CD1c-positive myeloid dendritic cell (primary cell): ENCODE data around the gene RALGPS1.

Experiments used
- DNase-seq: peaks from one replicate; pipeline ENCODE4 v3.0.0-alpha.2; 2016; ENCODE audit errors: extremely low spot score

RALGPS1 gene

DNA sequence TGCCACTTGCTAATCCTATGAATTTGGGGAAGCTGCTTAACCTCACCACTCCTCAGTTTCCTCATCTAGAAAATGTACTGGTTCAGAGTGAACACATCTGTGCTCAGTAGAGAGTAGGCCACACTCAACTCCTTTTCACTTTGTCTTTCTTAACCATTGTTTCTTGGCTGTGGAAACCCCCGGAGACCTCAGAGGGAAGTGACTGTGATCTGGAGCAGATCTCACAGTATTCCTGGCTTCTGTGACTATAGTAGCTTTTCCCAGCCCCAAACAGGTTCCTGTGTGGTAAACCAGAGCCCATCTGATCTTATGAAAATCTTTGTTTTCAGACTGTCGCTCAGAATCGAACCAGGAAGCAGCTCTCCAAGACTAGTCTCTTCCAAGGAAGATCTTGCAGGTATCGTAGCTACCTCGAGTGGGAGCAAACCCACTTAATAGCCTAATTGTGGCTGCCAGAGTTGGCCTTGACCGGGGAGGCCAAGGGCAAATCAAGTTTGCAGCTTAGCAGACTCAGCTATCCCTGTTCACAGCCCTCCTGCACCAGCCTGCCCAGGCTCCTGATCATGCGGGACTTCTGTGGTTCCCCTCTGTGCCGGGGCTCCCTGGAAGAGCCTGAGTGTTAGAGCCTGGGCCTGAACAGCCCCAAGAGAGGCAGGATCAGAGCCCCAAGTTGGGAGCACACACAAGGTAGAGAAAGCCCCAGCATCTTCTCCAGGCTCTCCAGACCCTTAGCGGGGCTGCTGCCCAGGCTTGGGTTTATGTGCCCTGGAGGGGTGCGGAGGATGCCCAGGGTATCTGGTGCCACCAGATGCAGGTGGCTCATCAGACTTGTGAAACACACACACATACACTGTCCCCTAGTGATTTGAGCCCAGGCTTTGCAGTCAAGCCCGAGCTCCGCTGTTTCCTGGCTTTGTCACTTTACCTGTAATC, 260.1 kb downstream of the RALGPS1 start:
- DNase-seq, result no peak

DNA sequence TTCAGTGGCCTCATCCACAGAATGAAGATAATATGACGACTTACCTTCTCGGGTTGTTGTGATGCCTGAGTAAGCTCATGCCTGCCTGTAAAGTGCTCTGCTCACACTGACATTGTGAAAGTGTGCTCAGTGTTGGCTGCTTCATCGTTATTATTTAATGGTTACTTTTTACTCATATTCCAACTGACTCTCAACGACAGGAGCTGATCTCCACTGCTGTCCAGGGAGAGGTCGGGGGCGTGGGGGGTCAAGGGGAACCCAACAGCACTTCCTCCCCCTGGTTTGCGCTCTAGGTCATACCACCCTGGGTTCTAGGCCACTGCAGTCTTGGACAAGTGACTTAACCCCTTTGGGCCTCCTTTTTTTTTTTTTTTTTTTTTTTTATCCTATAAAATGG, 260.7 kb downstream of the RALGPS1 start:
- no peak for DNase-seq

DNA sequence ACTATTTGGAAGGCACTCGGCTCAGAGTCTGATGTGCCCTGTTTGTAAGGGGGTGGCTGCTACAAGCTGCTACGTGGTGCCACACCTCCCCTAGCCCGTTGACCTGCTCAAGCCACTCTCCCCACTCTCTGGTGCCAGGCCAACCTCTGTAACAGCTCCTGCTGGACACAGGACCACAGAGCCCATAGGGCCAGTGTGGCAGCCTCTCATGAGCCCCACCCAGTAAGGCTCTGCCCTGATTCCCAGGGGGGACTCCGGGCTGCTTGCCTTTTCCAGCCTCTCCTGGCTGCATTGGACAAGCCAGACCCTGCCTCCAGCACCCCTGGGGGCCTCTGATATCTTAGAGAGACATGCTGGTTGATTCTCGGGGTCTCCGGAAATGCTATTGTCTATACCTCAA, 261.2 kb downstream of the RALGPS1 start:
- DNase-seq, result no peak

DNA sequence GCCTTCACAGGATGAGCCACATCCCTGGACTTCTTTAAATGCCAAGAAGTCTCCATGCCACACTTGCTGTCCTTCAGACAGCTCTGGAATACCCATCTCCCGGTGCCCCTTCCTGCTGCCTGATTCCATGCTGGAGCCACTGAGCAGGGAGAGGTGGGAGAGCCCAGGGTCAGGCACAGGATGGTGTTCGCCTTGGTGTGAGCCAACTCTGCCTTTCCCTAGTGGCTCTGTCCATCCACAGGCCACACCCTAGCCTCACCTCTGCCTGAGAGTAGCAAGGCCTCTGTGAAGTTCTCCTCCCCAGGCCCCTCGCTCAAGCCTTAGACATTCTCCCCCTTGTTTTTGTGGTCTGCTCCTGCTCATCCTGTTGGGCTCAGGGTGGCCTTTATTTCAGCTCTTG, 262.0 kb downstream of the RALGPS1 start:
- DNase-seq, result no peak

DNA sequence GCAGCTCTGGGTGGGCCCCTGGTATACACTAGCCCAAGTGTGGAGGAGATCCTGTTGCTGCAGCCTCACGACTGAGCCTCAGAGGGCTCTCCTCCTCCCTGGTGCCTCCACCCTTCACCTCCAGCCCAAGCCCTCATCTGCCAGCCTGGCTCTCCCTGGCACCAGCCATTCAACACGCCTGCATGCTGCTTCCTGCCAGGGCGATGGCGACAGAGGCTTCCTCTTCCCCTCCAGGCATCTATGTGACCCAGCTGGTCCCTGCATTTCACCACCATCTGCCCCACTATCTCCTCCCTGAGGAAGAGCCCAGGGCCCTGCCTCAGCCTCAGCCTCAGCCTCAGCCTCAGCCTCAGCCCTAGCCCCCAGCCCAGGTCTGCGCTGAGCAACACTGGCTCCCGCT, 262.6 kb downstream of the RALGPS1 start:
- no peak for DNase-seq

DNA sequence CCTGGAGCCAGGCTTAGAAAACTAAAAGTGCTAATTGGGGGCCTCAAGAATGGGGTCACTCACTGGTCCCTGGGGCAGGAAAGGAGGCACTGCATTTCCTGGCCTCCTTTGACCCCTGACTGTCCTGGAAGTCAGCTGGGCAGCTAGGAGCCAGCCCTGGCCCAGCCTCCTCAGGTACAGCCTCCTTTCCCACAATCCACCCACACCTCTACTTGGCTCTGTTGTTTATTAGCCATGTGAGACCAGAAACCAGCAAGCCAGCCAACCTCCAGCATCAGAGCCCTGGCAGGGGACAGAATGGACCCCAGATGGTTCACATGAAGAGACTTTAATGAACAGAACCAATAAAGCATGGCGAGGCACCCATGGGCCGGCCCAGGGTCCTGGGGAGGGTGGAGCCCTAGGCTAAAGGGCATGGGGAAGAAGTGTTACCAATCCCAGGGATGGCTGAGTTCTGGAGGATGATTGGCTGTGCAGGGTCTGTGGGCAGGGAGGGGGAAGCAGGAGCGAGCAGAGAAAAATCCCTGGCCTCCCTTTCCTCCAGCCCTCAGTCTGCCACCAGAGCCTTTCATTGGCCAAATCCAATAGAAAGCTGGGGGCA, 263.2 kb downstream of the RALGPS1 start:
- DNase-seq, result no peak

DNA sequence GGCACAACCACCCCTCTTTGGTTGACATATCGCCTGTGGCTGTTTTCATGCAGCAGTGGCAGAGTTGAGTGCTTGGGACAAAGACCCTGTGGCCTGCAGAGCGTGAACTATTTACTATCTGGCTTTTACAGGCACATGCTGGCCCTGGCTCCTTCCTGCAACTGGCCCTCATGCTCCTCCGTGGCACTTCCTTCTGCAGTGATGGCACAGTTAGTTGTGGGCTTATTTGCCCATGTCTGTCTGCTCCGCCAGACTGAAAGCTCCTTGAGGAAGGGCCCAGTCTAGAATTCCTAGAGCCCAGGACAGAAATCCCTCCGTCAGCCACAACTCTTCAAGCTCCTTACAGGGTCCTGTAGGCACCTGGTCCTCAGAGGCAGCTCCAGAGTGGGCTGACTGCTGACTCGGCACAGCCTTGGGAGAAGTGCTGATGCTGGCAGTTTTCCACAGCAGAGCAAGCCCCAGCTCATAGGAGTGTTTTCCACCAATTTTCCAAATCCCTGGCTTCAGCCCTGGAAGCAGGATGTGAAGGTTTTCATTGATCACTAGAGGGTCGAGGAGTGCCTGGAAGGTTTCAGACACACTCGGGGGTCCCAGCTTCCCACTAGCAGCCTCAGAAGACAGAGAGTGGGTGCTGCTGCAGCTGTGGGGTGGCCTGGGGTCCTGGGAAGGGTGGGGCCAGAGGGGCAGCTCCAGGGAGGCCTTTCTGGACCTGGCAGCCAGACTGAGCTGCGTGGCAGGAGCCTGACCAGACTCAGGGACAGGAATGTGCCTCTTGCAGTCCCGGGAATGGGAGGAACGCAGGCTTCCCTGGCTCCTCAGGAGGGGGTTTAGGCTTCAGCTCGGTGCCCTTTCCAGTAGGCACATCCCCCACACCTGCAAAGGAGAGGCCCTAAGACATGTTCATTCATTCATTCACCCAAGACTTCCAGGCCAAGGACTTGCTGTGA, 264.4 kb downstream of the RALGPS1 start:
- DNase-seq, result no peak

DNA sequence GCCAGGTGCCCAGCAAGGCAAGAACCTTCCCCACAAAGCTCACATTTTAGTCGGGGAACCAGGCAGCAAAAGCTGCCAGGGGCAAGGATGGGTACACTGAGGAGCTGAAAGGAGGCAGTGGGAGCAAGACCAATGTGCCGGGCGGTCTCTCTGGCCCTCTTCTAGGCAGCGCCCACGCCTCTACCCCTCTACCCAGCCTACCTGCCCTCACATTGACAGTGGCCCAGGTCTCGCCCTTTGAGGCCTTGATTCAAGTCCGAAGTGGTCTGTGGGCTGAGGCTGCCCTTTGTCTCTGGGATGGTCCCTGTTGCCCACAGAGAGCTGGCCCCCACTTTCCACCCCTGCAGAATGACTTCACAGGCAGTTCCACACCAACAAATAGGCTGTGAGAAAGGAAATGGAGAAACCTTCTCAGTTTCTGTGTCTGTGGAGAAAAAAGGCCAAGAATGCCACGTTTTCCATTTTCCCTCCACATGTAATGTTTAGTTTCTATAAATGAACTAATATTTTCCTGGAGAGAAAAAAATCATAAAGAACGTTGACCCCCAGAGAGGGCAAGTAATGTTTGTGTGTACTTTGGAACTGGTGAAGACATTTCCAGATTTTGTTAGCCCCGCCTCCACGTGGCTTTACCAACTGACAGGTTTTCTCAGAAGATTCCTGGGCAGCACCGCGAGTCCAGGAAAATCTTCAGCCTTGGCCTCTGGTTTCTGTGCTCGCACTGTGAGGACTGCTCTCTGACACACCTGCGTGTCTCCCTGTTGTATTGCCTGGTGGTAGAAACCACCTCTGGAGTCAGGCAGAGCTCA, 265.3 kb downstream of the RALGPS1 start:
- no peak for DNase-seq

DNA sequence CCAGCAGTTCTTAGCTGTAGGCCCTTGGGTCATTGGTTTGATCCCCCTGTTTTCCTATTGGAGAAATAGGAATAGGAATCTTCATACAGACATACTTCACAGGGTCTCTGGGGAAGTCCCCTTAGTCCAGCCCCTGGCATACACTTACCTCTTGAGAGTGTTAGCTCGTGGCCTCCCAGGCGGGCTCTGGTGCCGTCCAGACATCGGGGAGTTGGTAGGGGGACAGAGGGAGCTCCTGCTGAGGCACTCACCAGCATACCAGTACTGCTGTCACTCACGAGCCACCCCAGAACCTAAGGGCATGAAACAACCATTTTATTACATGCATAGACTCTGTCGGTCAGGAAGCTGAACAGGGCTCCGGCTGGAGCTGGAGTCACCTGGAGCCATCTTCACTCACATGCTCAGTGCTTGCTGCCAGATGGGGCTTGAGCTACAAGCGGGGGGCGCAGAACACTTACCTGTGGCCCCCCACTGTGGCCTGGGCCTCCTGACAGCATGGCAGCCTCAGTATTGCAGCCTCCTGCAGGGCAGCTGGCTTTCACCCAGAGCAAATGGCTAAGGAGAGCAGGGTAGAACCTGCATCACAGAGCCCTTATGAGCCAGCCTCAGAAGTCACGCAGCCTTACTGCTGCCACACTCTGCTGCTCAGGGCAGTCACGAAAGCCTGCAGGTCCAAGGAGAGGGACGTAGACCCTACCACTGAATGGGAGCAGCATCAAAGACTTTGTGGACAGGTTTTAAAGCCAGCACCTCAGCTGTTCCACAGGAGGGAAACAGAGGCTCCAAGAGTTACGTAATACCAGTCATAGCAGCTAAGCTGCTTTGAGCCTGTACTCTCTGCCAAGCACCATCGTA, 266.1 kb downstream of the RALGPS1 start:
- no peak for DNase-seq

DNA sequence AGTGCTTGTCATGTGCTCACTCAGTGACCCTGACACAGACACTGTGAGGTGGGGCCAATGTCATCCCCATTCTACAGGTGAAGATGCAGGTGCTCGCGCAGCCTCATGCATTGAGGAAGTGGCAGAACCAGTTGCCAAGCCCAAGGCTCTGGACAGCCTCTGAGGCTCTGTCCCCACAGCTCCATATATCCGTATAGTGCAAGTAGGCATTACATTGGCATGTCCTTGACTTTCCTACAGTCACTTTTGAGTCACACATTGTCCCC, 266.7 kb downstream of the RALGPS1 start:
- DNase-seq, result no peak

DNA sequence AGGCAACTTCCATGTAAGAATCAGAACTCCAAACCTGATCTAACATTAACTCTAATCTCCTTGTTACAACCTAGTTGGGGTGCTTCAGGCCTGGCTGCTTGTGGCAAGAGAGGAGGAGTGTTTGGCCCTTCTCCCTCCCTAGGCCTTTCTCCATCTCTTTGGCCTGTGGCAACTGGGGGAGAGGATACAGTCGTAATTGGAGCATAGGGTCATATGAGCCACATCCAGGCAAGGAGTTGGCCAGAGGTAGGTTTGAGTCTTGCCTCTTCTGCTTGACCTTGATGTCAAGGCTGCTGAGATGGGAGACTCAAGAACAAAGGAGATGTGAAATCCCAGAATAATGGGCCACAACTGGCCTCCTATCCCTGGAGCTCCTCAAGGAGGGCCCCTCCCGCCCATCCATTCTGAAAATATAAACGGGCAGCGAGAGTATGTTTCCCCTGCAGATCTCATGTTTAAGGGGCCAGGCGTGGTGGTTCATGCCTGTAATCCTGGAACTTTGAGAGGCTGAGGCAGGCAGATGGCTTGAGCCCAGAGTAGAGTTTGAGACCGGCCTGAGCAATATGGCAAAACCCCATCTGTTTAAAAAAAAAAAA, 267.1 kb downstream of the RALGPS1 start:
- no peak for DNase-seq

DNA sequence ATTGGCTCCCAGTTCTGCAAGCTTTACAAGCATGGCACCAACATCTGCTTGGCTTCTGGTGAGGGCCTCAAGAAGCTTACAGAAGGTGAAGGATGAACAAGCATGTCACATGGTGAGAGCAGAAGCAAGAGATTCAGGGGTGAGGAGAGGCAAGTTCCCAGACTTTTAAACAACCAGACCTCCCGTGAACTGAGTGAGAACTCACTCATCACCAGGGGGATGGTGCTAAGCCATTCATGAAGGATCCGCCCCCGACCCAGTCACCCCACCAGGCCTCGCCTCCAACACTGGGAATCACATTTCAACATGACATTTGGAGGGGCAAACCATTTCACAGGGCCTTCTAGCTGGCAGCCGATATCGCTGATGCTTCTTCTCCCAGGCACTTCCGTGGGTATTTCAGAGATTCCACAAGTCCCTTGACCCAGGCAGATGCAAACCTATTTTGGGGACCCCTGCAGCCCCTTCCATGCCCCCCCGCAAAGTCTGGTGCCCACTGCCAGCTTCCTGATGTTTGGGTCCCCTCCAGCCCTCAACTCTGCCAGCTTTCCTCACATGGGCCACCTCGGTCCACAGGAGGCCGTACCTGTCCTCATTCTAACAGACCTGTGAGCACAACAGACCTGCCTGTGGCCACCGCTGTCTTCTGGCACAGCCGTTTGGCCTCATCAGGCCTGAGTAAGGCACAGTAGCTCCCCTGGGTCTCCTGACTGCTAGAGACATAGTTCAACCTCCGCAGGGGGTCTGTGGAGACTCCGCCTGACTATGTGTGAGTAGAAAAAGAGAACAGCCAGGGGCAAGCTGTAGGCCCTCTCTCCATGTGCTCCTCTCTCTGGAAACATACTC, 268.5 kb downstream of the RALGPS1 start:
- DNase-seq, result no peak

DNA sequence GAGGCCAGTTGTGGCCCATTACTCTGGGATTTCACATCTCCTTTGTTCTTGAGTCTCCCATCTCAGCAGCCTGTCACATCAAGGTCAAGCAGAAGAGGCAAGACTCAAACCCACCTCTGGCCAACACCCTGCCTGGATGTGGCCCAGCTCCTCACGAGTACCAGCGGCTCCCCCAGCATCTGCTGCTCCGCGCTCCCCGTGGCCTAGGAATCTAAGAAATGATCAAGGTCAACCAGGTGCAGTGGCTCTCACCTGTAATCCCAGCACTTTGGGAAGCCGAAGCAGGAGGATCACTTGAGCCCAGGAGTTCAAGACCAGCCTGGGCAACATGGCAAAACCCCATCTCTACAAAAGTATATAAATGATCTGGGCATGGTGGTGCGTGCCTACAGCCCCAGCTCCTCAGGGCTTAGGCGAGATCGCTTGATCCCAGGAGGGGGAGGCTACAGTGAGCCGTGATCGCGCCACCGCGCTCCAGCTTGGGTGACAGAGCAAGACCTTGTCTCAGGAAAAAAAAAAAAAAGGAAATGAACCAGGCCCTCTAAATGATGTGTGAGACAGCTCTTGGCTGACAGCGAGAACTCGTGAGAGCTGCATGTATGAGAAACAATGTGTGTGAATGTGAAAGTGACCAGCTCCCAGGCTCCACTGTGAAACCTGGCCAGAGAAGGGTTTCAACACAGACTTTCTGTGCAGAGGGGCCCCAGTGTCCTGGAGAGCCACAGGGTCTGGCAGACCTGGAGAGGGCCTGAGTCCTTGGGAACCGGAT, 269.4 kb downstream of the RALGPS1 start:
- DNase-seq, result no peak

DNA sequence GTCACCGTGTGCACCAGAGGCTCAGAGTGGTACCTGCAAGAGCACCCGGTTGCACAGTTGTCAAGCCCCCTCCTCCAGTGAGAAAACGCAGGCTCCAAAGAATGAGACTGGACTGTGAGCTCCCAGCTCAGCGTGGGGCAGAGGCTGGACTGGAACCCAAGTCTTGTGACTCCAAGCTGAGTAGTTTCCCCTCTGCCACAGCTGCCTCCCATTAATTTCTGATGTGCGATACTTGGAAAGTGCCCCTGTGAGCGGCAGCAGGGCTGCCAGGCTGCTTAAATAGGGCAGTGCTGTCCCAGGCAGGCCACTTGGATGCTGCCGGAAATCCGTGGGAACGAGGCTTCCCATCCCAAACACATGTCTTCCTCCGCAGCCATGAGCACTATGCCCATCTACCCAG, 270.1 kb downstream of the RALGPS1 start:
- DNase-seq, result no peak

DNA sequence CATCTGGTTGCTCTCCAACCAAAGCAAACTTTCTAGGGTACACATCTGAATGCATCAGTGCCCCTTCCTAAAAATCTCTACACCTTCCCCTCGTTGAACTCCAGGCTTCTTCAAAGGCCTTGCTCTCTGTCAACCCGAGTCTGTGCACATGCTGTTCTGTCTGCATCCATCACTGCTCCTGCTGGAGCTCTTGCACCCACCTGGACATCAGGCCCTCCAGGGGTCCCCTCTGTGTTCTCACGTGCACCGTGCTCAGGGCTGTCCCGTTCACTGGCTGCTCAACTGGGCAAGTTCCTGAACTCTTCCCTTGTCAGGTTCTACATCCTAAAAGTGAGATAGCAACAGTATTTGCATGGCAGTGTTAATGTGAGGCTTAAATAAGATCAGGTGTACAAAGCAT, 270.6 kb downstream of the RALGPS1 start:
- no peak for DNase-seq

DNA sequence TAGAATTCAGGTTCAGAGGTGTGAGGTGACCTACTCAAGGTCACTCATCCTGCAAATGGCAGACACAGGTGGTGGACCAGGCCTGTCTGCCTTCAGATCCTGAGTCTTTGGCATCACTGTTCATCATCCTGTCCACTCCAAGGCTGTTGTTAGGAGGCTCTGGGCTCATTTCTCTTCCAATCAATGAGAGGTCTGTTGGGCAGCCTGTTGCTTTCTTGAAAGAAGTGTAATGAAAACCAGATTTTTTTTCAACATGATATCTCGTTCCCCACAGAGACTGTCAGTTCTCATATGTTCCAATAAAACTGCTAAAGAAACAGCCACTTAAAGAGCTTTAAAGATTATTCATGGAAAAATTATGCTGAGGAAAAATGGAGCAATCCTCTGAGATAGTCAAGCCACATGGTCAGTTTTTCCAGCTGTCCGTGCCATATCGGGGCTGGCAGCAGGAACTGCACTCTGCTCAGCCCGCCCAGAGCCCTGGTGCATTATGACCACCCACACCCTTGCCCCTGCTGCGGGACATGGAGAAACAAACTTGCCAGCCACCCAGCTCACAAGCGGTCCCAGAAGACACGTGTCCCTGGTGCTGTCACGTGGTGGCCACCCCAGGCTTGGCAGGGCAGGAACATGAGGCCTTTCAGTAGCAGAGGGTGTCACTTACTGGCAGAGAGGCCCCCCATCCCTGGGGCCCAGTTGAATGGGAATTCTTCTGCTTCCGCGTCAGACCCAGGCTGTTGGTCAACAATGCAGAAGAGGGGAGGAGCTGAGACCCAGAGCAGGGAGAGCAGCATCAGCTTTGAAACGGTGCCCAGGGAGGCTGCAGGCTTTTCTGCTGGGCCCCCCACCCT, 271.6 kb downstream of the RALGPS1 start:
- DNase-seq, result no peak

DNA sequence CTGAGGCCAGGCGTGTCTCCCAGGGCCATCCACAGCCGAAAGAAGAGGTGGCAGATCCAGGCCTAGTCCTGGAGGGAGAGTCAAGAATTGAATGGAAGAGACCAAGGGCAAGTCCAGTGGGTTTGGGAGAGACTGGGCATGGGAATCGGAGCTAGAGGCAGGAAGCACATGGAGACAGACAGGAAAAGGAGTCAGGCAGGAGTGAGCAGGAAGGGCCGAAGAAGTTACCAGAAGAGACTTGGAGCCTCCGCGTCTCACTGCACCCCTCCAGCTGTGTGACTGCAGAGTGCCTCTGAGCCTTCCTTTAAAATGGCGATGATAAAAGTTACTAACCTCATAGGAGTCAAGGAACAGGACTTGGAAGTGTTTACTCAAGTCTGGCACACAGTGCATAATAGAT, 272.2 kb downstream of the RALGPS1 start:
- DNase-seq, result no peak
